SK-N-SH (cell line): ENCODE measurements around the gene GZMA.

Experiments
- CTCF ChIP-seq: fragments of 200-600 bp; sonication (generic); IDR thresholded peaks from 2 replicates; pipeline ENCODE4 v1.6.1; 2017; ENCODE audit warnings: antibody characterized with exemption, mild to moderate bottlenecking, moderate library complexity
- ELF1 ChIP-seq: IDR thresholded peaks from 2 replicates; pipeline ENCODE4 v1.4.0; 2012
- EP300 ChIP-seq, 2 experiments: IDR thresholded peaks; 2 replicates each; pipeline versions ENCODE4 v1.4.0 to v1.6.1; 2012; ENCODE audit warnings: borderline replicate concordance in 1 of 2, low read depth in 1 of 2, low read length in 1 of 2
- FOXJ3 ChIP-seq: sonication (generic); formaldehyde crosslinking; IDR thresholded peaks from 2 replicates; pipeline ENCODE4 v1.5.1; 2020; ENCODE audit warnings: mild to moderate bottlenecking, missing genetic modification reagents
- IRF3 ChIP-seq: fragments of 150-350 bp; IDR thresholded peaks from 2 replicates; pipeline ENCODE4 v1.6.1; 2016; ENCODE audit warnings: mild to moderate bottlenecking, low read depth, low read length
- JUND ChIP-seq: IDR thresholded peaks from 2 replicates; pipeline ENCODE4 v1.4.0; 2012
- NFIC ChIP-seq: IDR thresholded peaks from 2 replicates; pipeline ENCODE4 v1.4.0; 2012; ENCODE audit warnings: borderline replicate concordance
- PBX3 ChIP-seq: IDR thresholded peaks from 2 replicates; pipeline ENCODE4; 2012
- POLR2AphosphoS5 ChIP-seq: IDR thresholded peaks from 2 replicates; pipeline ENCODE4 v1.6.1; 2012; ENCODE audit warnings: low read depth, low read length
- ZBTB33 ChIP-seq: IDR thresholded peaks from 2 replicates; pipeline ENCODE4 v1.4.0; 2012; ENCODE audit warnings: low read depth, borderline replicate concordance

GRCh38 chr5:55149308-55149795 is 46.9 kb downstream of the GZMA start:
- TF ChIP-seq CTCF: no peak
- no peak for TF ChIP-seq POLR2AphosphoS5
- TF ChIP-seq FOXJ3 (CRISPR knock-in tag): no peak
- TF ChIP-seq ELF1: no peak
- no peak for TF ChIP-seq EP300 (IDR thresholded peaks at IDR 0.05; ENCODE audit: borderline replicate concordance in 1 of 2, low read depth in 1 of 2, low read length in 1 of 2)
- TF ChIP-seq IRF3: no peak
- TF ChIP-seq ZBTB33: no peak
- TF ChIP-seq JUND: no peak
- TF ChIP-seq NFIC: no peak
- TF ChIP-seq PBX3: no peak
